ENCODE results near the gene PPFIBP1.

DNA sequence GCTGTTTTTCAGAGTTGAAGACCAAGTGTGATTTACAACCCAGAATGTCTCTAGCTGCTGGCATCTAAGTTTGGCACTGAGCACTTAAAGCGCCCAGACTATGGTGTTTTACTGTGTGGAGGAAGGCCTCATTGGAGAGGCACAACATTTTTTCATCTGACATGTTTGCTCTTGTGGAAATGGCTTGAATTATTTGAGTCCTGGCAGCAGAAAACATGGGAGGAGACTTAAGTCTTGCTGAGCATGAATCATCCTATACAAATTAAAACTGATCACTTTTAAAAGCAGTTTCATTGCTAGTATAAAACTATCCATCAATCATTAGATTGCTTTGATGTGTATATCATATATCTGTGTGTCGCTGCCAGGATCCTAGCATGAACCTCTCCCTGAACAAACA, 86.4 kb downstream of the PPFIBP1 start:
- TF ChIP-seq CTCF (IDR thresholded peaks at IDR 0.05) (no peak), POLR2A (IDR thresholded peaks at IDR 0.05) (no peak)

All from lower leg skin (tissue), 3 donors.